ENCODE results near the gene ATP4B.

- TF ChIP-seq, protein P1, sequence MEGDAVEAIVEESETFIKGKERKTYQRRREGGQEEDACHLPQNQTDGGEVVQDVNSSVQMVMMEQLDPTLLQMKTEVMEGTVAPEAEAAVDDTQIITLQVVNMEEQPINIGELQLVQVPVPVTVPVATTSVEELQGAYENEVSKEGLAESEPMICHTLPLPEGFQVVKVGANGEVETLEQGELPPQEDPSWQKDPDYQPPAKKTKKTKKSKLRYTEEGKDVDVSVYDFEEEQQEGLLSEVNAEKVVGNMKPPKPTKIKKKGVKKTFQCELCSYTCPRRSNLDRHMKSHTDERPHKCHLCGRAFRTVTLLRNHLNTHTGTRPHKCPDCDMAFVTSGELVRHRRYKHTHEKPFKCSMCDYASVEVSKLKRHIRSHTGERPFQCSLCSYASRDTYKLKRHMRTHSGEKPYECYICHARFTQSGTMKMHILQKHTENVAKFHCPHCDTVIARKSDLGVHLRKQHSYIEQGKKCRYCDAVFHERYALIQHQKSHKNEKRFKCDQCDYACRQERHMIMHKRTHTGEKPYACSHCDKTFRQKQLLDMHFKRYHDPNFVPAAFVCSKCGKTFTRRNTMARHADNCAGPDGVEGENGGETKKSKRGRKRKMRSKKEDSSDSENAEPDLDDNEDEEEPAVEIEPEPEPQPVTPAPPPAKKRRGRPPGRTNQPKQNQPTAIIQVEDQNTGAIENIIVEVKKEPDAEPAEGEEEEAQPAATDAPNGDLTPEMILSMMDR (IDR thresholded peaks at IDR 0.05): no peak
- TF ChIP-seq EZH2 (IDR thresholded peaks at IDR 0.05): no peak
These were observed 19.7 kb downstream of the ATP4B start for GRCh38 chr13:113638173-113638746.
